ENCODE measurements around the gene FTSJ3.

Gene FTSJ3

GRCh38 chr17:63834431-63835166 is 7.1 kb upstream of the FTSJ3 start:
- CTCF ChIA-PET = interaction anchor here (0.6 to 1.5 kb wide), 11 partner anchors 9 to 407 kb away, joined by 3 to 5 read pairs (median 4); no protein-coding TSS in a partner anchor
- DNase-seq (ENCODE audit: low spot score) = peak; percentile 49
- TF ChIP-seq CTCF (conservative IDR thresholded peaks at IDR 0.05; ENCODE audit: low read depth) = peak; percentile 58
- POLR2A ChIA-PET (ENCODE audit: low non-redundant PET) = no interaction called here
- peak overlapping the region; percentile 63 for H3K27ac ChIP-seq

GRCh38 chr17:63833741-63834373 is 6.4 kb upstream of the FTSJ3 start:
- ChIA-PET CTCF (interaction anchor here (0.7 to 1.5 kb wide), 5 partner anchors 10 to 167 kb away, joined by 4 to 5 read pairs (median 4); no protein-coding TSS in a partner anchor), POLR2A (ENCODE audit: low non-redundant PET) (no interaction called here)

GRCh38 chr17:63833026-63833740 is 5.7 kb upstream of the FTSJ3 start:
- peak overlapping the region; percentile 63 for H3K27ac ChIP-seq
- TF ChIP-seq CTCF (conservative IDR thresholded peaks at IDR 0.05; ENCODE audit: low read depth) = no peak
- POLR2A ChIA-PET (ENCODE audit: low non-redundant PET) = no interaction called here
- CTCF ChIA-PET = interaction anchor here (1.5 kb wide), 1 partner anchor 23 kb away, joined by 4 read pairs; no protein-coding TSS in a partner anchor
- no peak for DNase-seq (ENCODE audit: low spot score)

More at GRCh38 chr17:63833741-63834373, 6.4 kb upstream of the FTSJ3 start:
- H3K27ac ChIP-seq = peak overlapping the region; percentile 63
- TF ChIP-seq CTCF (conservative IDR thresholded peaks at IDR 0.05; ENCODE audit: low read depth) = no peak
- no peak for DNase-seq (ENCODE audit: low spot score)

GRCh38 chr17:63832455-63832854 is 5.0 kb upstream of the FTSJ3 start:
- POLR2A ChIA-PET (ENCODE audit: low non-redundant PET) = no interaction called here

GRCh38 chr17:63832014-63832413 is 4.6 kb upstream of the FTSJ3 start:
- no peak for DNase-seq (ENCODE audit: low spot score)
- CTCF ChIA-PET = interaction anchor here (0.8 to 1.1 kb wide), 2 partner anchors 11 to 17 kb away, joined by 3 read pairs; no protein-coding TSS in a partner anchor
- peak overlapping the region; percentile 63 for H3K27ac ChIP-seq
- POLR2A ChIA-PET (ENCODE audit: low non-redundant PET) = no interaction called here
- TF ChIP-seq CTCF (conservative IDR thresholded peaks at IDR 0.05; ENCODE audit: low read depth) = no peak

More at GRCh38 chr17:63832455-63832854, 5.0 kb upstream of the FTSJ3 start:
- H3K27ac ChIP-seq = peak overlapping the region; percentile 63
- DNase-seq (ENCODE audit: low spot score) = no peak
- CTCF ChIA-PET = interaction anchor here (0.8 to 1.1 kb wide), 2 partner anchors 12 to 16 kb away, joined by 3 read pairs; no protein-coding TSS in a partner anchor
- TF ChIP-seq CTCF (conservative IDR thresholded peaks at IDR 0.05; ENCODE audit: low read depth) = no peak

- POLR2A ChIA-PET (ENCODE audit: low non-redundant PET) = no interaction called here
- no peak for DNase-seq (ENCODE audit: low spot score)
- H3K27ac ChIP-seq = peak overlapping the region; percentile 63
- CTCF ChIA-PET = interaction anchor here (0.8 to 1.1 kb wide), 2 partner anchors 11 to 17 kb away, joined by 3 read pairs; no protein-coding TSS in a partner anchor
- TF ChIP-seq CTCF (conservative IDR thresholded peaks at IDR 0.05; ENCODE audit: low read depth) = no peak
Measured at GRCh38 chr17:63831505-63831904, 4.0 kb upstream of the FTSJ3 start.
